GM20000 (cell line): ENCODE results near the gene B3GALNT1.

Experiments used
- DNase-seq: peaks from one replicate; pipeline ENCODE4 v3.0.0; 2012; ENCODE audit warnings: low spot score
- TF ChIP-seq, protein P1 (sequence below): IDR thresholded peaks from 2 replicates; pipeline ENCODE4 v1.5.1; 2012; ENCODE audit warnings: mild to moderate bottlenecking, control low read depth; ENCODE audit errors: extremely low read depth, missing control alignments

The B3GALNT1 gene

GRCh38 chr3:161069511-161070251 lies 35.5 kb downstream of the B3GALNT1 start:
- peak; percentile 64 for DNase-seq
- TF ChIP-seq, protein P1, sequence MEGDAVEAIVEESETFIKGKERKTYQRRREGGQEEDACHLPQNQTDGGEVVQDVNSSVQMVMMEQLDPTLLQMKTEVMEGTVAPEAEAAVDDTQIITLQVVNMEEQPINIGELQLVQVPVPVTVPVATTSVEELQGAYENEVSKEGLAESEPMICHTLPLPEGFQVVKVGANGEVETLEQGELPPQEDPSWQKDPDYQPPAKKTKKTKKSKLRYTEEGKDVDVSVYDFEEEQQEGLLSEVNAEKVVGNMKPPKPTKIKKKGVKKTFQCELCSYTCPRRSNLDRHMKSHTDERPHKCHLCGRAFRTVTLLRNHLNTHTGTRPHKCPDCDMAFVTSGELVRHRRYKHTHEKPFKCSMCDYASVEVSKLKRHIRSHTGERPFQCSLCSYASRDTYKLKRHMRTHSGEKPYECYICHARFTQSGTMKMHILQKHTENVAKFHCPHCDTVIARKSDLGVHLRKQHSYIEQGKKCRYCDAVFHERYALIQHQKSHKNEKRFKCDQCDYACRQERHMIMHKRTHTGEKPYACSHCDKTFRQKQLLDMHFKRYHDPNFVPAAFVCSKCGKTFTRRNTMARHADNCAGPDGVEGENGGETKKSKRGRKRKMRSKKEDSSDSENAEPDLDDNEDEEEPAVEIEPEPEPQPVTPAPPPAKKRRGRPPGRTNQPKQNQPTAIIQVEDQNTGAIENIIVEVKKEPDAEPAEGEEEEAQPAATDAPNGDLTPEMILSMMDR = no peak

GRCh38 chr3:161067335-161067734 lies 37.8 kb downstream of the B3GALNT1 start:
- TF ChIP-seq, protein P1 = no peak
- no peak for DNase-seq

DNA sequence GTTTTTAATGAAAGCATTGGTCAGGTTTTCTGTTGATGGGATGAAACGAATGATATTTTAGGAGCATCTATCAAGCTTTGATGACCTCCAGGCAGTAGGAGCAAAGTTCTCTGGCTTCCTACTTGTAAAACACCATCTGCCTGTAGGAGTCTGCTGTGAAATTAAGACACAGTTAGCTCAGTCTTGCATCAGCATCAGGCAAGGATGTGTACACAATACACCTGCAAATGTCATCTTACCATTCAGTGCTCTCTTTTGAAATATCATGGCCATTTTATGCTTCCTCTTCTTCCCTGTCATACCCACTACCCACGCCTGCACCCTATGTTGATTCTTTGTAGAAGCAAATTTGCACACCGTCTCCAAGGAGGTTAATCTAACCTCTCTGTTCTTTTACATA lies 38.2 kb downstream of the B3GALNT1 start:
- TF ChIP-seq, protein P1 = no peak
- DNase-seq = no peak

GRCh38 chr3:161064413-161064812 lies 40.7 kb downstream of the B3GALNT1 start:
- no peak for DNase-seq
- TF ChIP-seq, protein P1 = no peak

- DNase-seq = no peak
- TF ChIP-seq, protein P1 = no peak
Observed at GRCh38 chr3:161054860-161055604, 50.1 kb downstream of the B3GALNT1 start.

DNA sequence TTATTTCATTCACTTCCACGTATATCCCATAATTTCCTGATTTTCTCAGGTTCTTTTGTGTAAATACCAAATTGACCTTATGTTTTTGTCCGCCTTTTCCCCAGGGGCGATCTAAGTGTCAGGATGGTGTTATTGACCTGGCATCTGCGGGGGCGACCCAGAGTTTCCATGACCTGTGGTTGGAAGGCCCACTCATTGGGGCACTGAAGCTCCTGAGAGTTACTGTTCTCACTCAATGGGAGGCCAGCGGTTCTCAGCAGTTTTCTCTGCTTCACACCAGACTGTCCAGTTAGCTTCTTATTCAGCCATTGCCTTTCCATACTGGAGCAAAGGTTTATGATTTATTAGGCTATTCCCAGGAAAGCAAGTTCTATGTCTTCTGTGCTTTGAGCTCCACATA lies 53.3 kb downstream of the B3GALNT1 start:
- no peak for DNase-seq
- TF ChIP-seq, protein P1 = no peak

- TF ChIP-seq, protein P1 = no peak
- no peak for DNase-seq
Observed at GRCh38 chr3:161050935-161051334, 54.2 kb downstream of the B3GALNT1 start.
